Activated gamma-delta T cell treated with Interleukin-2 at 50 U/mL for 16 hours (primary cell): Measurements from ENCODE around the gene CCDC146.
"Not testable (repeated sequence)": the region's sequence is repeated elsewhere in the genome, so short reads cannot be mapped to it uniquely, and the experiment has no call there.

Experiments used
- DNase-seq: peaks from one replicate; pipeline ENCODE4 v3.0.0-alpha.2; 2020

The CCDC146 gene

DNA sequence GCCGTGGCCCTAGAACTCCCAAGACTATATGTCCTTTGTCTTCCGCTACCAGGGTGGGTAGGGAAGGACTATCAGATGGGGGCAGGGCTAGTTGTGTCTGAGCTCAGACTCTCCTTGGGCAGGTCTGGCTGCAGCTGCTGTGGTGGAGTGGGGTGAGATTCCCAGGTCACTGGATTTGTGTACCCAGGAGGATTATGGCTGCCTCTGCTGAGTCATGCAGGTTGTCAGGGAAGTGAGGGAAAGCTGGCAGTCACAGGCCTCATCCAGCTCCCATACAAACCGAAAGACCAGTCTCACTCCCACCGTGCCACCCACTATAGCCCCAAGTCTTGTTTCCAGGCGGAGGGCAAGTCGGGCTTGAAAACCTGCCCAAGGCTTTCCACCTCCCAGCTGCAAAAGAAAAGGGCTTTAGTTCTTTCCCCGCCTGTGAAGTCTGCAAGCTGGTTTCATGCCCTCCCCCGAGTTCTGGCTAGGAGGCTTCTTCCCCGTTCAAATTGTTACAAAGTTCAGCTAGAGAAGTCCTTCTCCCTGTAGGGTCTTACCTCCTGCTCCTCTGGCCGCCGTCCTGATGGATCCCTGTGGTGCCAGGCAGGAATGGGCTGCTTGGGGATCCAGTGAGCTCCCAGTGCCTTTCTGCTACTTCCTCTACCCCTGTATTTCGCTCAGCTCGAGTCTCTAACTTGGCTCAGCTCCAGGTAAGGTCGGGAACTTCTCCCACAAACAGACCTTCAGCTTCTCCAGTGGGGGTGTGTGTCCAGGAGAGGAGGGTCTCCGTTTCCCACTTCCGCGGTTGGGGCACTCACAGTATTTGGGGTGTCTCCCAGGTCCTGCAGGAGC, 184.0 kb downstream of the CCDC146 start:
- no peak for DNase-seq

GRCh38 chr7:77308792-77309191, 186.4 kb downstream of the CCDC146 start:
- DNase-seq = no peak

GRCh38 chr7:77309714-77310220, 187.4 kb downstream of the CCDC146 start:
- no peak for DNase-seq

- no peak for DNase-seq
Measured at GRCh38 chr7:77310982-77311381, 188.6 kb downstream of the CCDC146 start.

DNA sequence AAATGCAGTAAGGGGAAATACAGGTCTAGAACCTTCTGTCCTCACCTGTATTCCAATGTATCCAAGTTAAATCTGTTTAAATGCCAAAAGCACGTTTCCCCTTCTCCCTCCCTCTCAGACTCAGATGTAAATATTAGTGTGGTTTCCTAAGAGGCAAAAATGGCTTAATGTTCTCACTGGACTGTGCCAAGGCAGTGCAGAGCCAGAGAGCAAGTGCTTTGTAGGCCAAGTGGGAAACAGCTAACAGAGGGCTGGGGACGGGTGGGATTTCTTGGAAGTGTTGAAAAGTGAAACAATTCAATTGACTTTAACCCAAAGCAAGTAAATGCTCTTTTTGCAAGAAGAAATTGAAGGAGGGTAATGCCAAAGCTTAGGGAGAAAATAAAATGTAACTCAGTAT, 190.7 kb downstream of the CCDC146 start:
- DNase-seq = no peak

DNA sequence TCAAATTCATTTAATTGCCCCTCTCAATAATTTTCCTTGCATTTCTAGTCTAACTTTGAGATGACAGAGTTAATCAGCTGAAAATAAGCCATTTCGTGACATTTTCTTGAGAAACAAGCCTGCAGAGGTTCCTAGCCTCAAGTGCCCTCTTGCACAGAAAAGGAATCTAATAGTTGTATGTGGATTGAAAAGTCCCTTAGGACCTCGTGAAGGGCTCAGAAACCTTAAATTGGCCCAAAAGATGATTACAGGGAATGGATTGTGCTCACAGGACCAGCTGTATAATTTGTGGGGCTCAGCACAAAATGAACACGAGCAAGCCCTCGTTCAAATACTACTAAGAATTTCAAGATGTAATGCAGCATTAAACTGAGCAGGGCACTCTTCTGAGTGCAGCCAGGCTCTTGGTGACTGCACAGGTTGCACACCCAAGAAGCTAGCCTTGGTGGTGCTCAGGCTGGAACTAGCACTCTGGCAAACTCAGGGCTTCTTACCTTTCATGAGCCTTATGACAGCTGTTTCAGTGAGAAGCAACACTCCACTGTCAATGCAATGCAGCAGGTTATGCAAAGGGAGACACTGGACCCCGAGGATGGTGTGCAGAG, 191.6 kb downstream of the CCDC146 start:
- DNase-seq = no peak

DNA sequence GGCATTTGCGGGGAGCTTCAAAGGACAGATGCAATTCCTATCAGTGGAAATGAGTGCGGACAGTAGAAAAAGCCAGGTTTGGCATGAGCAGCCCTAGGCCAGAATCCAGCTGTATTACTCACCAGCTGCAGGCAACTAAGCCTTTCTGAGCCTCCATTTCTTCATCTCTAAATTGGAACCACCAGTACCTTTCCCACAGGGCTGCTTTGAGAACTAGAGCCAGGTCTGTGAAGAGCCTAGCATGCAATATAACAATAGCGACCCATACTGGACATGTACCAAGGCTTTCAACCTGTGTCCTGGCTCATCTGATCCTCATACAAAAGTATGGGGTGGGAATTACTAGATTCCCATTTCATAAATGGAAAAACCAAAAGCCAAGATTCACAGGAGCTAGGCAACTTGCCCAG, 192.8 kb downstream of the CCDC146 start:
- DNase-seq = no peak

DNA sequence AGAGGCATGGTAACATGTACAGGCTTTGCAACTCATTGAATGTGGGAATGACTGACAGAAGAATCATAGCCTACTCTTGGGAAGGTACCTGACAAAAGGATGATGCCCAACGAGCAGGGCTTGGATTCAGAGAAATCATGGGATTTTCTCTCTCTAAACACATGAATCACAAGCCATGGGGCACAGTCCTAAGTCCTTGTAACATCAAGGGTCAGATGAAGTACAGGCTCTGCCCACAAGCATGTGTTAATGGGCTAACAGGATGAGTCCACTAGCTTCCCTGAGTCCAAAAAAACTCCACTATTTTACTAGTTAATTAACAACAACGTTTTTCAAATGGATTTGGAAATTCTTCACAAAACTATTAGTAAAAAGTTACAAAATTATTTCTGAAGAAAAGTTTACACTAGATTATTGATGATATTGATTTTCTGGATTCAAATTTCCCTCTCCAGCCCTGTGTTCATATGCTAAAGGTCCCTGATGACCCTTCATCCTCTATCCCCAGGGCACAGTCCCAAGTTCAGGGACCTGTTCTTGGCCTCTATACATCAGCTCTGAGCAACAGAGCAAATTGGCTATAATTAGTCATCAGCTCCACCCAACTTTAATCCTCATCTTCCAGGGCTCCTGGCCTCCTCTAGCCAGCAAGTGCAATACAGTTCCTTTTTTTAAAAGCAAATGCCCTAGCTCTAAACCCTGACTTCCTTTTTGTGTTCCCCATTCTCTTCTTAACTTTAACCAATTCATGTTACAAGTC, 194.0 kb downstream of the CCDC146 start:
- DNase-seq = no peak

DNA sequence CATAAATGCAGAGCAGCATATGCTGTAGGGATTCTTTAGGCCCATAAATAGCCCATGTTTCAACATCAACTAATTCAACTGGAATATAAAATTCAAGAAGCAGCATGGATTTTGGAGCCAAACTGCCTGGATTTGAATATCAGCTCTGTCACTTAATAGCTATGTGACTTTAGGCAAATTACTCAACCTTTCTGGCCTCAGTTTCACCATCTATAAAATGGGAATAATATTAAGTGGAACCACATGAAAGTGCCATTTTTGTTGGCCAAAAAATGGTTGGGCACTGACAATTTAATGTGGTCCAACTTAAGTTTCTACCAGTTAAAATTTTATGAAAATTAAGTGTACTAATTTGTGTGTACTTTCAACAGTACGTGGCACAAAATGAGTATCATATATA, 195.6 kb downstream of the CCDC146 start:
- no peak for DNase-seq

- DNase-seq = no peak
Measured at GRCh38 chr7:77320137-77320536, 197.7 kb downstream of the CCDC146 start.

GRCh38 chr7:77320714-77321113, 198.3 kb downstream of the CCDC146 start:
- DNase-seq = no peak

GRCh38 chr7:77321300-77321699, 198.9 kb downstream of the CCDC146 start:
- DNase-seq = no peak

DNA sequence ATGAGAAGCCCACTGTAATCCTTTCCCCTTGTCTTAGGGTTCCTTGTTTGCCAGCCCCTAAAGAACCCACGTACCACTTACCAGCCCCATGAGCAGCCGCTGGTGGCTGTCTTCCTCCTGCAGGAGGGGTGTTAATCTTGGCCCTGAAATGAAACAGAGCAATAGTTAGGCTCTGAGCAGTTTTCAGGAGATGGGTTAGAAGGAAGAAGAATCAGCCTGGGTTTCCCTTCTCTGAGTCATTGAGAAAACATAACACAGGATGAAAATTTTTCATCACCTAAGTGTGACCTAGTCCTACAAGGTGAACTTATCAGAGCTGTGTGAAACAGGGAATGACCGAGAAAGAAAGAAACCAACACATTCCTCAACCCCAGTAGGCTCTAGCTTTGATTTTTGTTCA, 203.7 kb downstream of the CCDC146 start:
- DNase-seq = no peak

- DNase-seq = no peak
Measured at GRCh38 chr7:77327067-77327931, 204.9 kb downstream of the CCDC146 start.

DNA sequence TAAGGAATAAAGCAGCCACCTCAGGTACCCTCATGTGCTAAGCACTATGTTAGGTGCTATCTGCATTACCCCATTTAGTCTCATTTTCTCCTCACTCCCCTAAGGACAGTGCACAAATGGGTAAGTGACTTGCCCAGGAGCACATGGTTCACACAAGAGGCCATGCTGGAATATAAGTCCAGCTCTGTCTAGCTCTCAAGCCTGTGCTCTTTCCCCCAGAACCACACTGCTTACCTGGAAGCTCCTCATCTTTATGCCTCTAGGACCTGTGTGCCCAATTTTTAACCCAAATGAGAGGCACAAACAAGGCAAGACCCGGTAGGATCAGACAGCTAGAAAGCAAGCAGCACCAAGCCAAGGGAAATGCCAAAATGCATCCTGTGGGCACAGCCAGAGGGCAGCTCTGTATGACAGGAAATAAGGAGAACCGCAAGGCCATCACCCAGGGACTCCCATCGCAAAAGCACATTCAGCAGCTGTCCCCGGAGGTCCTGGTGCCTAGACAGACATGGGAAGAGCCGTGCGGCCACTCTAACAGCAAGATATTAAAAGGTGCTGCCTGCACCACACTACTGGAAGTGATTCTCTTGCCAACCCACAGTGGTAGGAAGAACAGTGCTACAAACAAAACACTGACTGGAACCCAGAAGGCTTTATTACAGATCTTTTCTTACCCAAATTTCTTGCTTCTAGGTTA, 205.7 kb downstream of the CCDC146 start:
- DNase-seq = no peak

DNA sequence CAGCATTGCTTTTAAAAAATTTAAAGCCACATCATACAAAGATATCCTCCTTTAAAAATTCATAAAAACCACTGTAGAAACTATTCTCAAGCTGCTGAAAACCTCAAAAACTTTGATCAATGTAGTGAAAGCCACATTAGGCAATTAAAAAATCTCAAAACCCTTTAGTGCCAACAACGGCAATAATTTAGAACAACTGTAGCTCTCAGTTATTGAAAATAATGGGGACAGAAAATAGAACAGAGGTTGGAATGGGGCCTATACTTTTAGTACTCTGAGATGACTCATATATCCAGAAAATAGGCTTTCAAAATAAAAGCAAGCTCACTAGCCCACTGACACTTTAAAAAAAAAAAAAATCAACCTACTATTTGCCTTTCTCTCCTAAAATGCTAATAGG, 206.3 kb downstream of the CCDC146 start:
- no peak for DNase-seq

- no peak for DNase-seq
Measured at GRCh38 chr7:77329466-77330168, 207.2 kb downstream of the CCDC146 start.

DNA sequence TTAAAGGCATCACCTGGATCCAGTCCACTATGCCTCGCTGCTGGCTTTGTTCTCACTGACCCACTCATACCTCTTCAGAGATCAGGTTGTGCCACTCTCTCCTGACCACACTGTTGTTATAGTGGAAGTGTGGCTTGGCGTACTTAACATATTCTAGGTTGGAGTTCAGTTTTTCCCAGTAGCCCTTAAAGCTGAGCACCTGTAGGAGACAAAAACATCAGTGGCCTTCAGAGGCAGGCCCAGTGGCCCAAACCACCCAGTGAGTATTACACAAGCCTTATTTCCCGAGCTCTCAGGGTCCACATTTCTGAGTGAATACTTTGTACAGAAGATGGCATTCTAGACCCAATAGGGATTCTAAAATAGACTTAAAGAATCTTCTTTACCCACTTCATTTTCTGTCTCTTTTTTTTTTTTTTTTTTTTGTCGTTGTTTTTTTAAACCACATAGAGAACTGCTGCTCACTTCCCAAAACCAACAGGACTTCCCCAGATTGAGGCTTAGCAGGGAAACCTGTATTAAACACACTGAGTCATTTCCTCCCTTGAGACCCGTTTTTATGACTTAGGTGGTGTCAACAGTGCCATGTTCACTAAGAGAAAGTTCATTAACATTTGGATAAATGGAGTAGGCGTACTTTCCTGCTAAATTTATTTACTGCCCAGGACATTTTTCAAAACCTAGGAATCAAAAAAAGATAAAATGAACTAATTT, 207.9 kb downstream of the CCDC146 start:
- no peak for DNase-seq

GRCh38 chr7:77331938-77332695, 209.7 kb downstream of the CCDC146 start:
- peak; percentile 16 for DNase-seq

DNA sequence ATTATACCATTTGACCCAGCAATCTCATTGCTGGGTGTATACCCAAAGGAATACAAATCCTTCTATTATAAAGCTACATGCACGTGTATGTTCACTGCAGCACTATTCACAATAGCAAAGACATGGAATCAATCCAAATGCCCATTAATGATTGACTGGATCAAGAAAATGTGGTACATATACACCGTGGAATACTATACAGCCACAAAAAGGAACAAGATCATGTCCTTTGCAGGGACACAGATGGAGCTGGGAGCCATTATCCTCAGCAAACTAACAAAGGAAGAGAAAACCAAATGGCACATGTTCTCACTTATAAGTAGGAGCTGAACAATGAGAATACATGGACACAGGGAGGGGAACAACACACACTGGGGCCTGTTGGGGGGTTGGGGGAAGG, 211.6 kb downstream of the CCDC146 start:
- not testable (repeated sequence) for DNase-seq
